Retina (tissue), 1 donor: ENCODE data around the gene TMOD3.
A peak's percentile ranks its signal among the peaks of the same experiment; 100 is the strongest.
"Not testable (repeated sequence)": the region's sequence is repeated elsewhere in the genome, so short reads cannot be mapped to it uniquely, and the experiment has no call there.

Experiments
- DNase-seq: peaks from one replicate; pipeline ENCODE4 v3.0.0-alpha.2; 2016

The TMOD3 gene

GRCh38 chr15:51865317-51865716, 35.9 kb downstream of the TMOD3 start:
- DNase-seq = no peak

GRCh38 chr15:51866161-51866560, 36.7 kb downstream of the TMOD3 start:
- DNase-seq = no peak

GRCh38 chr15:51866751-51867150, 37.3 kb downstream of the TMOD3 start:
- no peak for DNase-seq

- no peak for DNase-seq
Observed at GRCh38 chr15:51869060-51869421, 39.6 kb downstream of the TMOD3 start.

GRCh38 chr15:51870774-51871173, 41.3 kb downstream of the TMOD3 start:
- no peak for DNase-seq

- DNase-seq = no peak
Observed at GRCh38 chr15:51874751-51875644, 45.5 kb downstream of the TMOD3 start.

- DNase-seq = no peak
Observed at GRCh38 chr15:51876169-51876568, 46.7 kb downstream of the TMOD3 start.

GRCh38 chr15:51878446-51879386, 49.3 kb downstream of the TMOD3 start:
- DNase-seq = no peak

- no peak for DNase-seq
Observed at GRCh38 chr15:51879555-51879954, 50.1 kb downstream of the TMOD3 start.

- no peak for DNase-seq
Observed at GRCh38 chr15:51883271-51883837, 53.9 kb downstream of the TMOD3 start.

- no peak for DNase-seq
Observed at GRCh38 chr15:51884041-51884440, 54.6 kb downstream of the TMOD3 start.

GRCh38 chr15:51884517-51885236, 55.2 kb downstream of the TMOD3 start:
- DNase-seq = peak; percentile 9

- DNase-seq = not testable (repeated sequence)
Observed at GRCh38 chr15:51885758-51886157, 56.3 kb downstream of the TMOD3 start.

- DNase-seq = no peak
Observed at GRCh38 chr15:51887887-51888592, 58.6 kb downstream of the TMOD3 start.

GRCh38 chr15:51888593-51889195, 59.2 kb downstream of the TMOD3 start:
- no peak for DNase-seq

- DNase-seq = no peak
Observed at GRCh38 chr15:51889486-51889885, 60.0 kb downstream of the TMOD3 start.

GRCh38 chr15:51904421-51904820, 75.0 kb downstream of the TMOD3 start:
- no peak for DNase-seq

- no peak for DNase-seq
Observed at GRCh38 chr15:51904931-51905330, 75.5 kb downstream of the TMOD3 start.

GRCh38 chr15:51907136-51907862, 77.8 kb downstream of the TMOD3 start:
- no peak for DNase-seq

GRCh38 chr15:51908316-51908715, 78.9 kb downstream of the TMOD3 start:
- no peak for DNase-seq

GRCh38 chr15:51909584-51909983, 80.1 kb downstream of the TMOD3 start:
- DNase-seq = no peak
